Cerebellar nuclear complex (tissue), 1 donor: ENCODE results near the gene NUCB2.

Experiments used
- DNase-seq, 2 experiments: peaks; one replicate each; lab custom pipeline; 2025; lab: John Stamatoyannopoulos, UW

The NUCB2 gene

DNA sequence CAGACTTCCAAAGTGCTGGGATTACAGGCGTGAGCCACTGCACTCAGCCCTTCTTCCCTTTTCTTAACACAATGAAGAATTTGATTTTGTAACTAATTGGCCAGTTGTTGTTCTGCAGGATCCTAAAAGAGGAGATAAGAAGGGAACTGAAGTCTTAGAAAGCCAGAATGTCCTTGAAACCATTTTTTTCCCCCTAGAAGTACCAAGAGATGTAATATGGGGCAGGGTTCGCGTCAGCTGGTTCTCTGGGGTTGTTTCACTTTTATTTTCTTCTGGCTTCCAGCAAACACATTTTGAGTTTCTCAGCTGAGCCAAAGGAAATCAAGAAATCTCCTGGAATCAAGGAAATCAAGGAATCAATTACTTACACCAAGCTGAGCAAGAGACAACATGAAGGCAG lies 7.6 kb upstream of the NUCB2 start:
- DNase-seq = no peak

DNA sequence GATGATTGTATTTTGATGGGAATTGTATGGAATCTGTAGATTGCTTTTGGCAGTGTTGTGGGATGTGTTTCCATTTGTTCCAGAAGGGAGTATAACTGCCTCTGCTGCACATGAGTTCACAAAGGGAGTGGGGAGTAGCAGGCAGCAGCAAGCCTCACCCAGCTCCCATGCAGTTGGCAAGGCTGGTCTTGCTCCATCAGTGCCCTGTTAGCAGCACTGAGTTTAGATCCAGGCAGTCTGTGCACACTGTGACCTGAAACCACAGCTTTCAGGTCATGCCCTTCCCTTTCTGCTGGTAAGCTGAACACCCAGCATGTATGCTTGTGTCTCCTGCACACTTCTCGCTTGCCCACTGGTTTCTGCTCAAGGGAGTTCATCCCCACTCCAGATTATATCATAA lies 3.7 kb upstream of the NUCB2 start:
- no peak for DNase-seq

DNA sequence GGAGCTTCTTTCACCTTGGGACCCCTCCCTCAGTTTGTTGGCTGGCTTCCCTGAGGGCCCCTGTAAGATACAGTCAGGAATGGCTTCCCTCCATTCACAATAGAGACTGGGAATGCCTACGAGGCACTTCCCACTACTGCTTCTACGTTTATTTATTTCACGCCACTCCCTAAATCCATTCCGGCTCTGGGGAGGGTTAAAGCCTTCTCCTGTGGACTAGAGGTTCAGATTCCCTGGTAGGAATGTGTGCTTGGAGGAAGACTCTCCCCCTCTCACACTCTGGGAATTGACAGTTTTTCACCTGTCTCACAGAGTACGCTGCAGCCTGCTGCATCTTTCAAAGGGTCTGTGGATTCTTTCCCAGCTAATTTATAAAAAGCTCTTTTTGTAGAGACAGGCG lies 3.3 kb upstream of the NUCB2 start:
- DNase-seq = no peak

DNA sequence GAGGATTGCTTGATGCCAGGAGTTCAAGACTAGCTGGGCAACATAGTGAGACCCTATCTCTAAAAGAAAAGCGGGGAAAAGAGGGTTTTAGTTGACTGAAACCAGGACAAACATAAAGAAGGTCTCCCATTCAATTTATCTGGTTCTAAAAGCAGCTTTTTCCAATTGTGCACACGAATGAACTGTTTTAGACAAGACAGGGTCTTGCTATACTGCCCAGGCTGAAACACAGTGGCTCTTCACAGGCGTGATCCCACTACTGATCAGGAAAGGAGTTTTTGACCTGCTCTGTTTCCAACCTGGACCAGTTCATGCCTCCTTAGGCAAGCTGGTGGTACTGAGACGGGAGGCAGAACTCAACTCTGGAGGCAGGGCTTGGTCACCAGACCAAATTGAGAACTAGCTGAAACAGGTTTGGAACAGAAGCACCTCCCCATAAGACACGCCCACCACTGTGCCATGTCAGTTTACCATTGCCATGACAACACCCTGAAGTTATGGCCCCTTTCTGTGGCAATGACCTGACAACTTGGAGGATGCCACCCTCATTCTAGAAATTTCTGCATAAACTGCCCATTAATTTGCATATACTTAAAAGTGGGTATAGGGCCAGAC lies 2.8 kb upstream of the NUCB2 start:
- DNase-seq = no peak

DNA sequence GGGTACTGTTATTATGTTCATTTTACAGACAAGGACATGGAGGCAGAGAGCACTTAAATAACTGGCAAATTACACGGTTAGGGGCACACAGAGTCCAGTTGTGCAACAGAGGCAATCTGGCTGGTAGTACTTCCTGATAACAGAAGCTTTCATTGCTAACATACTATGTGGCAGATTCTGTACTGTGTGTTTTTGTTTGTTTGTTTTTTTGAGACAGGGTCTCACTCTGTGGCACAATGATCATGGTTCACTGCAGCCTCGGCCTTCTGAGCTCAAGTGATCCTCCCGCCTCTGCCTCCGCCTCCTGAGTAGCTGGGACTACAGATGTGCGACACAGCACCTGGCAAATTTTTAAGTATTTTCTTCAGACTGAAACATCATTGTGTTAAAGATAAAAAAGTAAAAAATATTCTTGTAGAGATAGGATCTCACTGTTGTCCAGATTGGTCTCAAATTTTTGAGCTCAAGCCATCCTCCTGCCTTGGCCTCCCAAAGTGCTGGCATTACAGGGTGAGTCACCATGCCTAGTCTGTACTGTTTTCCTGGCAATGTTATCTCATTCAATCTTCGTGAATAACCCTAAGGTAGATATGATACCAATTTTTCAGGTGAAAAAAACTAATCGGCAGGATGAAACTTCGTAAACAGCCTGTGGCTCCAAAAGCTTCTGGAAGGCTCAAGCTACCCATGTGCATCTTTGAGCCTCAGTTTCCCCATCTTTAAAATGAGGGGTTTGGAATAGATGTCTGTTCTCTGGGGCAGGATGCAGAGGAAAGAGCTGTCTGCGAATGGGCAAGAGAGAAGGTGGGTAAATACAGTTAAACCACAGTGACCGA lies 921 bp upstream of the NUCB2 start:
- no peak for DNase-seq

DNA sequence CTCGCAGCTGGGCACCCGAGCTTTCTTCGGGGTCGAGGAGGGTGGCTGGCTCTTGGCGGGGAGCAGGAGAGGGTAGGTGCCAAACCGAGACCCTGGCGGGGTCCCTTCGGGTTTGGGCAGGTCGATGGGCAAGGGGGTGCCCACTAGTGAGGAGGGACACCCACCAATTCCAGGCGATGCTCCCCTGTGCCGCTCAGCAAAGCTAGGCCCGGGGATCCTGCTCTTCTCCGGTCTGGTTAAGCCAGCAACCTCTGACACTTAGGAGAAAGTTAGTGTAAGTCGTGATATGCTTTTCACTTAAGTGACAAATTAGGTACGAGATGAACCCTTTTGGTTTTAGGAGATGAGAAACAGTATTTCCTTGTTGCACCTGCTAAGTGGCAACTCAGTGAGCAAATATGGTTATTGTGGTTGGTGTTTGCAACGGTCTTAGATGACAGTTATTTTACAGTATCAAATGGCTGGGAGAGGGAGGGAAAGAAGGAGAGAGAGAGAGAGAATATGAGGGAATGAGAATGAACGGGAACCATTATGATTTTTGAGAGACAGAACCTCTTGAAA lies 565 bp downstream of the NUCB2 start:
- peak in 1 of 2 experiments; percentile 28 for DNase-seq

DNA sequence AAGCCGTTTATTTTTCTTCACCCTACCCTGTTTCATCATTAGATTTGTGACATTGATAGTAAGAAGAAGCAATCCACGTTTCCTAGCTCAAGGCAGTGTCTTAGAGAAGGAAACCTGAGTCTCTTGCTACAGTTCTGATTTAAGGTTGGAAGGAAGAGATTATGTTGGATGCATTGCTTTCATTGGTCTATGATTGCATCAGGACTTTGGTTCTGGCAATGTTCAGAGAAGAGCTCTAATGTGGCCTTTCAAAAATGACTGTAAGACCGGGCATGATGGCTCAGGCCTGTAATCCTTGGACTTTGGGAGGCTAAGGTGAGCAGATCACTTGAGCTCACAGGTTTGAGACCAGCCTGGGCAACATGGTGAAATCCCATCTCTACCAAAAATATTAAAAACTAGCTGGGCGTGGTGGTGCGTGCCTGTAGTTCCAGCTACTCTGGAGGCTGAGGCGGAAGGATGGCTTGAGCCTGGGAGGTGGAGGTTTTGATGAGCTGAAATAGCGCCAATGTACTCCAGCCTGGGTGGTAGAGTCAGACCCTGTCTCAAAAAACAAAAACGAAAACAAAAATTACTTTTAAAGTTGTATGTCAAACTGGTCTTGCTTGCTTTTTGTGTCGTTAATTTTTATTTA lies 4.1 kb downstream of the NUCB2 start:
- DNase-seq = no peak

DNA sequence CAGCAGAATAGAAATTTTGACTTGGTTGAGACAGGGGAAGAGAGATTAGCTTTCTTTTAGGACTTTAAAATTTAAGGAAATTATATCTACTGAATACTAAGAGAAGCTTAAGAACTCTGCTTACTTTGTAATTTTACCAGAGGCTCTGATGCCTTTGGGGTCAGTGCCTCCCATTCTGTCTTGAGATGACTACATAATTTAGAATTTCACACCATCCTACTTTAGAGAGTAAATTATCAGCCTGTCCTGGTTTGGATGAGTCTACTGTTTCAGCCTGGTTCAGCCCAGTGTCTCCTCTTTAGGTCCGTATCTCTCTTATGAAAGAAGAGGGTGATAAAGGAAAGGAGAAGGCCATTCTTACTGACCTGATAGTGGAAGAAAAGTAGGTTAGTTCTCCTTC lies 9.8 kb downstream of the NUCB2 start:
- no peak for DNase-seq

DNA sequence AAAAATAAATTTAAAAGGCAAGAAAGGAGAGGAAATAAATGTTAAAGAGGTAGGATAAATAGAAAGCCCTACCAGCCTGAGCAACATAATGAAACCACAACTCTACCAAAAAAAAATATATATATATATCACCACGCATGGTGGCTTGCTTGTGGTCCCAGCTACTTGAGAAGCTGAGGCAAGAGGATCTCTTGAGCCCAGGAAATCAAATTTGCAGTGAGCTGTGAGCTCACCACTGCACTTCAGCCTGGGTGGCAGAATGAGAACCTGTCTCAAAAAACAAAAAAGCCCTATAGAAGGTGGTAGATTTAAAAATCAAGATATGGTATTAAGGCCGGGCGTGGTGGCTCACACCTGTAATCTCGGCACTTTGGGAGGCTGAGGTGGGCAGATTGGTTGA lies 10.5 kb downstream of the NUCB2 start:
- no peak for DNase-seq

DNA sequence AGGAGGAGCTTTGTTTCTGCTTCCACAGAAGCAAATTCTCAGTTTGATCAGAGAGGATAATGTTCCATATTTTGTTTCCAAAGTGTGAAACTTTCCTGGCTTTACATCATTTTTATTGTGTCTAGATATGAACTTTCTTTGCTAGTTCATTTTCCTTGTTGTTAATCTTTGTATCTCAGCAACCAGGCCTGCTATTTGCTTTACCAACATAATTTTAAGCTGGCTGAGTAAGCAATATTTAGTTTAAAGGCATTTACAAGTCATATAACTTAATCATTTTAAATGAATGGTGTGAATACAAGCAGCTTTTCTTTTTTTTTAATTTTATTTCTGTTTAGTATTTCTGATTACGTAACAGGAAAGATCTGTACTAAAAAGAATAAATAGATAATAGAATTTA lies 15.2 kb downstream of the NUCB2 start:
- no peak for DNase-seq

DNA sequence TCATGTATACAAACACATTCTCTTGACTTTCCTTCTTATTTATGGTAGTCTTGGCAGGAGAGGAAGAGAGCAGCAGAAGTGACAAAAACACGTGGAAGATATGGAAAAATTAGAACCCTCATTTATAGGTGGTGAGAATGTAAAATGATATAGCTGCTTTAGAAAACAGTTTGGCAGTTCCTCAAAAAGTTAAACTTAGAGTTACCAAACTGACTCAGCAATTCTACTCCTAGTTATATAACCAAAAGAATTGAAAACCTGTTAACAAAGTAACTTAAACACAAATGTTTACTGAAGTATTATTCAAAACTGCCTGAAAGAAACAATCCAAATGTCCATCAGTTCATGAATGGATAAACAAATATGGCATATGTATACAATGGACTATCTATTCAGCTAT lies 16.8 kb downstream of the NUCB2 start:
- no peak for DNase-seq

DNA sequence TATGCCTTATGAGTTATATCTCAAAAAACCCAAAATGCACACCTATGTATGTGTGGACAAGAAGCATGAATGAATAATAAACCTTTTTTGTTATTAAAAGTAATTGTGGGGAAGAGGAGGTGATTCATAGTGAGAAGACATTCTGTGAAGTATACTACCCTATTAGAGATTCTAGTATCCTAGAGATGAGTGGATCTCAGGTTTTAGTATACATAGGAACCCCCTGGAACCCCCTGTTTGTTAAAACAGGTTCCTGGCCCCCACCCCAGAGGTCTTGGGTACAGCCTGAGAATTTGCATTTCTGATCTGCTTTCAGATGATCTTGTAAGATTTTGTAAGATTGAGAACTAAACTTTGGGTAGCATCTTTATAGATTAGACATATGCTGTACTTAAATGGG lies 17.5 kb downstream of the NUCB2 start:
- DNase-seq = no peak

DNA sequence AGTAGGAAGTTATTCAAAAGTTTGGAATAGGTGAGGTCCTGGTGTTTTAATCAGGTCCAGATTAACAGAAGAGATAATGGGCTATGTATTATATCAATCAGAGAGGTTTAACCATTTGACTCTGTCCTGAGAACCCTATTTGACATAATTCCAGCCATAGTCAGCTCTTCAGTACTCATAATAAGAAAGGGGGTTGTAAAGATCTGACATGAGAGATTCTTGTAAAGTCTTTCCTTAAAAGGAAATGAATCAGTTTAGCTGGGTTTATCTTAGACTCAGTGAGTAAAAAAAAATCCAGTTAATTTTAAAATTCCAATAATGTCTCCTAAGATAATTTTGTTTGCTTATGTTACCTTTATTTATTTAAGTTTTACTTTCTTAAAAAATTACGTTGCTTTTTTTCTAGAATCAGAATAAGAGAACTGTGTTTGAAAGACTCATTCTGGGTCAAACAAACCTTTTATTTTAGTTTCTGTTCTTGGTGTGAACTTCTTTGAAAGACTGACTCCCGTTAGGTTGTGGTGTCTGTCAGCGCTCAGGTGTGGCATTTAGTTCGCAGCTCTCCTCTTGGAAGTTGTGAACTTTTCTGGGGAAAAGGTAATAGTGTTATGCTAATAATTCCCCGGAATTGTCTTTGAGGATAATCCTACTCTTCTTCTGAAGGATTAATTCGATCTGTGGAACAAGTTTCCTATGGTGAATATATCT lies 20.5 kb downstream of the NUCB2 start:
- DNase-seq = no peak

DNA sequence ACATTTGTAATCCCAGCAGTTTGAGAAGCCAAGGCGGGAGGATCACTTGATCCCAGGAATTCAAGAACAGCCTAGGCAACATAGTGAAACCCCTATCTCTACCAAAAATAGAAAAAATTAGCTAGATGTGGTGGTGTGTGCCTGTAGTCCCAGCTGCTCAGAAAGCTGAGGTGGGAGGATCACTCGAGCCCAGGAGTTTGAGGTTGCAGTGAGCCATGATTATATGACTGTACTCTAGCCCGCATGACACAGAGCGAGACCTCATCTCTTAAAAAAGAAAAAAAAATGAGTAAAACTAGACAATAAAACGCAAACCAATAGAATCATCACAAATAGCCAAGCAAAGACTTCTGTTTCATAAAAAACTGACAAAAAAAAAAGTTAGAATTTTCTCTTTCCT lies 21.8 kb downstream of the NUCB2 start:
- no peak for DNase-seq

DNA sequence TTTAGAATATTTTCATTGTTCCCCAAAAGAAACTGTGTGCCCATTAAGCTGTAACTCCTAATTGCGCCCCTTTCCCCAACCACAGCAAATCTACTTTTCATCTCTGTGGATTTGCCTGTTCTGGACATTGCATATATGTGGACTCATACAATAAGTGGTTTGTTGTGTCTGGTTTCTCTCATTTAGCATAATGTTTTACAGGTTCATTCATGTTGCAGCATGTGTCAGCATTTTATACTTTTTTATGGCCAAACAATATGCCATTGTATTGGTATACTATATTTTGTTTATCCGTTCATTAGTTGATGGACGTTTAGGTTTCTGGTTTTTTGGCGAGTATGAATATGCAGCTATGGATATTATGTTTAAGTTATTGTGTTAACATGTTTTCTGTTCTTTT lies 23.8 kb downstream of the NUCB2 start:
- DNase-seq = no peak

DNA sequence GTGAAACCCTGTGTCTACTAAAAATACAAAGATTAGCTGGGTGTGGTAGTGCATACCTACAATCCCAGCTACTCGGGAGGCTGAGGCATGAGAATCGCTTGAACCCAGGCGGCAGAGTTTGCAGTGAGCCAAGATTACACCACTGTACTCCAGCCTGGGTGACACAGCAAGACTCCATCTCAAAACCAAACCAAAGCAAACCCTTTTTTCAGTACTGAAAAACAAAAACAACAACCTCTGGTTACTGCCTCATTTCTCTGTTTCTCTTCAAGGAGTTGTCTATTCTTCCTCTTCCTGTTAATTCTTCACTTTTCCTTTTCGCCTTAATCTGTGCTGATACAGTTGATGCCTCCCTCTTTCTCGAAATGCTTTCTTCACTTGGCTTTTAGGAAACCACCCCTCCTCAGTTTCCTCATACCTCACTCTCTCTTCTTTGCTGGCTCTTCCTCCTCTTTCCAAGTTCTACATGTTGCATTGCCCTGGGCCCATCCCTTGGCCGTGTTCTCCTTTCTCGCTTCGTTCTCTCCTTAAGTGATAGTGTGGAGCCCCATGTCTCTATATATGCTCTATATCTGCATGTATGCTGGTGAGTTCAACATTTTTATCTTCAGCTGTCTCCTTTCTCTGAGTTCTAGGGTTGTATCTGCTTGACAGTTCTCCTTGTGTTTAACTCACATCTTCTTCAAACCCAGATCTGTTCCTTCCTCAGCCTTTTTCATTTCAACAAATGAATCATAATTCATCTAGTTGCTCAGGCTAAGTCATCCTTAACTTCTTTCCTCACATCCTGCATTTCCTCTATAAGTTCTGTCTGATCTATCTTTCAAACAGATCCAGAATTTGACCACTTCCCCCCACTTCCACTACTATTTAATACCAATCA lies 37.1 kb downstream of the NUCB2 start:
- DNase-seq = no peak

DNA sequence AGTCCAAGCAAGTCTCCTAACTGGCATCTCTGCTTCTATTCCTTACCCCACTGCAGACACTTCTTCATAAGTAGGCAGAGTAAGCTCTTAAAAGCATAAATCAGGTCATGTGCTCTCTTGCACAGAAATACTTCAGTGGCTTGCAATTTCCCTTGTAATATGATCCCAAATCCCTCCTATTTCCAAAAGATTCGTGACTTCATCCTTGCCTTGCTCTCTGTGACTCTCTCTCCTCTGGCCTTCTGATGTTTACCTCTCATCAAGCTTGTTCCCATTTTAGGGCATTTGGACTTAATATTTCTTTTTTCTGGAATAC lies 37.7 kb downstream of the NUCB2 start:
- no peak for DNase-seq

DNA sequence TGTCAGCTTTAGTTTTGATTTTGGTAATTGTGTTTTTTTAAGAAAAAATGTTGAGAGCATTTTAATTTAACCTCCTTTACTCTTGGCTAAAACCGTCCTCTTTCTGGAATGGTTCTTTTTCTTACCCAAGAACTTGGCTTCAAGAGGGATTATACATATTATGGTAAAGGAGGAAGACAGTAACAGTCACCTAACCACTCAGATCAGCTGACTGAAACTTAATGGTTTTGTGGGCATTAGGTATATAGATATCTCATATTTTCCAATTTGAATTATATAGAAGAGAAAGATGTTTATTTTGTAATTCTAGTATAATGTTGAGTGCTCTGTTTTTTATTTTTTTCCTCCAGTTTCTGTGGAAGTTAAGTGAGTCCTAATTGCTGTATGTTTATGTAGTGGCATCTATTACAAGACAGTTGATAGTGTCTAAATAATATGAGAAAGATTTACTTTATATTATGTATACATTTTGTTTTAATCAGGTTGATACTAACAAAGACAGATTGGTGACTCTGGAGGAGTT lies 38.4 kb downstream of the NUCB2 start:
- DNase-seq = no peak

DNA sequence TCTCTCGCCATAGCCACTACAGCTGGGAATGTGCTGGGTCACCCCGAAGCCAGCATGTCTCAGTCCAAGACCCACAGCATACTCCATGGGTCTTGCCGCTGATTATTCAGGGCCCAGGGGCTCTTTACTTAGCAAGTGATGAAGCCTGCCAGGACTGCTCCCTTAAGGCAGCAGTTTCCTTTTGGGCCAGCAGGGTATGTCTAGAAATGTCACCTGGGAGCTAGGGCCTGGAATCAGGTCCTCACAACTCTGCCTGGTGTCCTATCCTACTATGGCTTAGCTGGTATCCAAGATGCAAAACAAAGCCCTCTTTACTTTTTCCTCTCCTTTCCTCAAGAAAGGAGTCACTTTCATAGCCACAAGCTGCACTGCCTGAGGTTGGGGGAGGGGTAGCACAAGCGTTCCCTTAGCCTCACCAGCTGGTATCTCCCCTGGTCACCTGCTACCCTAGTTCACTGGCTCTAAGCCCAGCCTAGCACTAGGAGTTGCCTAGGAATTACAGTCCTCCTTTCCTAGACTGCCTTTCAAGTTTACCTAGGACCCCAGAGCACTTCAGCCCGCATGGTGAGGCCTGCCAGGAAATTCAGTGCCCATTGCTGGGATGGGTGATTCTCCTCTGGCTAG lies 52.4 kb downstream of the NUCB2 start:
- peak in 1 of 2 experiments; percentile 8 for DNase-seq

DNA sequence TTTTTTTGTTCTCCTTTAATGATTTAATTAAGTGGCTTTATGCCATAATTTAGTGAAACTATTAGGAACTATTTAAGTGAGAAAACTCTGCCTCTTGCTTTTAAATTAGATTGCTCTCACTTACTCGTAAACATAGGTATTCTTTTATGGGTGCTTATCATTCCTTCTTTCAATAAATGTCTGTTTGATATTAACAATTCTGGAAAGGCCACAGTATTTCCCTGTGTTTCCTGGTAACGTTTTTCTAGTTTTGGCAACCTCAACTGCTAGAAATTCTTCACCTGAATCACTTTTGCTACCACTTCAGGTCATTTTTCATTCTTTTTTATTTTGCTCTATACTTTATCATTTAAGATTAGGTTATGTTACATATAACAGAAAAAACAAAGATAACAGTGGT lies 55.1 kb downstream of the NUCB2 start:
- DNase-seq = no peak
